A549 treated with CpdA at 1 μM for 4 hours (cell line): ENCODE data around the gene TNFSF11. TPM values are rescaled to one million over a fixed set of nuclear protein-coding genes. Genes with fewer than 3 reads are reported as not detected.

Source experiments
- total RNA-seq: library from RNA; stranded (reverse); fragments of 200-300 nt; extraction: Qiagen RNA extraction; gene quantifications from 5 replicates; pipeline ENCODE4 v1.2.3, GENCODE V29; 2022; ENCODE audit warnings: low read depth

TNFSF11 gene, protein sequence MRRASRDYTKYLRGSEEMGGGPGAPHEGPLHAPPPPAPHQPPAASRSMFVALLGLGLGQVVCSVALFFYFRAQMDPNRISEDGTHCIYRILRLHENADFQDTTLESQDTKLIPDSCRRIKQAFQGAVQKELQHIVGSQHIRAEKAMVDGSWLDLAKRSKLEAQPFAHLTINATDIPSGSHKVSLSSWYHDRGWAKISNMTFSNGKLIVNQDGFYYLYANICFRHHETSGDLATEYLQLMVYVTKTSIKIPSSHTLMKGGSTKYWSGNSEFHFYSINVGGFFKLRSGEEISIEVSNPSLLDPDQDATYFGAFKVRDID
- total RNA-seq = not detected in 5 replicates

DNA sequence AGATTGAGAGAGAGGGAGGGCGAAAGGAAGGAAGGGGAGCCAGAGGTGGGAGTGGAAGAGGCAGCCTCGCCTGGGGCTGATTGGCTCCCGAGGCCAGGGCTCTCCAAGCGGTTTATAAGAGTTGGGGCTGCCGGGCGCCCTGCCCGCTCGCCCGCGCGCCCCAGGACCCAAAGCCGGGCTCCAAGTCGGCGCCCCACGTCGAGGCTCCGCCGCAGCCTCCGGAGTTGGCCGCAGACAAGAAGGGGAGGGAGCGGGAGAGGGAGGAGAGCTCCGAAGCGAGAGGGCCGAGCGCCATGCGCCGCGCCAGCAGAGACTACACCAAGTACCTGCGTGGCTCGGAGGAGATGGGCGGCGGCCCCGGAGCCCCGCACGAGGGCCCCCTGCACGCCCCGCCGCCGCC is at the start of gene TNFSF11:
Gene TNFSF11 (plus strand): TSS at position 142 of the 400 bp plus-strand sequence. CDS start 152 bp downstream, at position 294.

Other genes starting within 250 kb of the TNFSF11 start
- not detected in 5 replicates for gene FAM216B, start 207.4 kb downstream of the TNFSF11 start, total RNA-seq